ENCODE results near the gene SPDEF.

The SPDEF gene

GRCh38 chr6:34589140-34589539 lies 33.0 kb upstream of the SPDEF start:
- no peak for DNase-seq (ENCODE audit: low read depth)
- H3K4me3 ChIP-seq (ENCODE audit: low read length) = no peak overlapping the region
- TF ChIP-seq CTCF (conservative IDR thresholded peaks at IDR 0.05; ENCODE audit: low read depth, low read length) = no peak

GRCh38 chr6:34587851-34588250 lies 31.7 kb upstream of the SPDEF start:
- TF ChIP-seq CTCF (conservative IDR thresholded peaks at IDR 0.05; ENCODE audit: low read depth, low read length) = no peak
- H3K4me3 ChIP-seq (ENCODE audit: low read length) = no peak overlapping the region
- no peak for DNase-seq (ENCODE audit: low read depth)

GRCh38 chr6:34587325-34587724 lies 31.2 kb upstream of the SPDEF start:
- H3K4me3 ChIP-seq (ENCODE audit: low read length) = no peak overlapping the region
- no peak for TF ChIP-seq CTCF (conservative IDR thresholded peaks at IDR 0.05; ENCODE audit: low read depth, low read length)
- DNase-seq (ENCODE audit: low read depth) = no peak

- no peak for DNase-seq (ENCODE audit: low read depth)
- no peak overlapping the region for H3K4me3 ChIP-seq (ENCODE audit: low read length)
- no peak for TF ChIP-seq CTCF (conservative IDR thresholded peaks at IDR 0.05; ENCODE audit: low read depth, low read length)
Observed at GRCh38 chr6:34586327-34587040, 30.4 kb upstream of the SPDEF start.

- H3K4me3 ChIP-seq (ENCODE audit: low read length) = no peak overlapping the region
Observed at GRCh38 chr6:34585512-34586061, 29.5 kb upstream of the SPDEF start.

GRCh38 chr6:34585108-34585507 lies 29.0 kb upstream of the SPDEF start:
- no peak overlapping the region for H3K4me3 ChIP-seq (ENCODE audit: low read length)
- DNase-seq (ENCODE audit: low read depth) = no peak
- no peak for TF ChIP-seq CTCF (conservative IDR thresholded peaks at IDR 0.05; ENCODE audit: low read depth, low read length)

More at GRCh38 chr6:34585512-34586061, 29.5 kb upstream of the SPDEF start:
- DNase-seq (ENCODE audit: low read depth) = peak; percentile 34
- TF ChIP-seq CTCF (conservative IDR thresholded peaks at IDR 0.05; ENCODE audit: low read depth, low read length) = peak; percentile 7

- H3K4me3 ChIP-seq (ENCODE audit: low read length) = no peak overlapping the region
- DNase-seq (ENCODE audit: low read depth) = no peak
- no peak for TF ChIP-seq CTCF (conservative IDR thresholded peaks at IDR 0.05; ENCODE audit: low read depth, low read length)
Observed at GRCh38 chr6:34584694-34585093, 28.6 kb upstream of the SPDEF start.

All from retinal pigment epithelial cell (primary cell).